PFSK-1 (cell line): ENCODE results near the gene KIN.
A peak's percentile ranks its signal among the peaks of the same experiment; 100 is the strongest.

Source experiments
- POLR2AphosphoS5 ChIP-seq: IDR thresholded peaks from 2 replicates; pipeline ENCODE4 v1.6.1; 2012; ENCODE audit warnings: low read depth, mild to moderate bottlenecking, control low read depth, low read length, moderate library complexity
- SIN3A ChIP-seq: IDR thresholded peaks from 2 replicates; pipeline ENCODE4 v1.6.1; 2012; ENCODE audit warnings: mild to moderate bottlenecking, low read length, moderate library complexity, borderline replicate concordance; ENCODE audit not compliant: insufficient read depth

GRCh38 chr10:7808686-7809267 lies 21.0 kb upstream of the KIN start:
- TF ChIP-seq POLR2AphosphoS5 (peak; percentile 5; the same call in 1 of the 2 replicates), SIN3A (no peak)
